Gastrocnemius medialis (tissue), 4 donors: ENCODE results near the gene IL31.

Source experiments
- POLR2A ChIP-seq, 2 donors: fragments of 450-650 bp; IDR thresholded peaks; one replicate each; pipeline ENCODE4 v1.6.1; 2017; ENCODE audit warnings: antibody characterized with exemption in 2 of 2, mild to moderate bottlenecking in 2 of 2, moderate library complexity in 2 of 2
- TF ChIP-seq, protein P1 (sequence below), 5 experiments: fragments of 450-650 bp in 3 of 5; fragments of 200-600 bp in 2 of 5; sonication (generic) in 2 of 5; IDR thresholded peaks in 4 of 5; conservative IDR thresholded peaks in 1 of 5; 1 replicate in 4 of 5; 2 replicates in 1 of 5; pipeline ENCODE4 v1.5.1; 2016 to 2019; ENCODE audit warnings: antibody characterized with exemption in 5 of 5, mild to moderate bottlenecking in 3 of 5, moderate library complexity in 3 of 5

DNA sequence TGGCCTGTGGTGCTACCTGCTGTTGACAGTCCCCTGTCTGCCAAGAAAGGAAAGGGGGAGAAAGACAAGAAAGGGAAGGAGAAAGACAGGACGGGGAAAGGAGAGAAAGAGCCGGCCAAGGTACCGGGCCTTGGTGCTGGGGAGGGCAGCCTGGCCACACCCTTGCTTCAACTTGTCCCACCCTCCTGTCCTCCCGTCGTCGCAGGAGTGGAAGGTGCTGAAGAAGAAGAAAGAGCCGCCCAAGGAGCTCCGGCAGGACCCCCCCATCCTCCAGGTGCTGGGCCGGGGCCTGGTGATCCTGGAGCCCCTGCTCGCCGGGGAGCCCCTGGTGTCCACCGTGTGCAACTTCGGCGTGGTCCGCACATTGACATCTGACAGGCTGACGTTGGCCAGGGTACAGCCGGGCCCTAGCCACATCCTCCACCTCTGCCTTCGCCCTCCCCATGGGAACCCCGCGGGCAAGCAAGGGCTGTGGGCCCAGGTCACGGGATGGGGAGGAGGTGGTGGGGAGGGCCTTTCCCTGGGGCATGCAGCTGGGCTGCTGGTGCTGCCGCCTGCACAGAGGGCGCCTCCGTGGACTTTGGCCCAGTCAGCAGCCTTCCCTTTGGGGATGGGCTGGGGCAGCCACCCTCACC, 26.6 kb upstream of the IL31 start:
- TF ChIP-seq, protein P1, sequence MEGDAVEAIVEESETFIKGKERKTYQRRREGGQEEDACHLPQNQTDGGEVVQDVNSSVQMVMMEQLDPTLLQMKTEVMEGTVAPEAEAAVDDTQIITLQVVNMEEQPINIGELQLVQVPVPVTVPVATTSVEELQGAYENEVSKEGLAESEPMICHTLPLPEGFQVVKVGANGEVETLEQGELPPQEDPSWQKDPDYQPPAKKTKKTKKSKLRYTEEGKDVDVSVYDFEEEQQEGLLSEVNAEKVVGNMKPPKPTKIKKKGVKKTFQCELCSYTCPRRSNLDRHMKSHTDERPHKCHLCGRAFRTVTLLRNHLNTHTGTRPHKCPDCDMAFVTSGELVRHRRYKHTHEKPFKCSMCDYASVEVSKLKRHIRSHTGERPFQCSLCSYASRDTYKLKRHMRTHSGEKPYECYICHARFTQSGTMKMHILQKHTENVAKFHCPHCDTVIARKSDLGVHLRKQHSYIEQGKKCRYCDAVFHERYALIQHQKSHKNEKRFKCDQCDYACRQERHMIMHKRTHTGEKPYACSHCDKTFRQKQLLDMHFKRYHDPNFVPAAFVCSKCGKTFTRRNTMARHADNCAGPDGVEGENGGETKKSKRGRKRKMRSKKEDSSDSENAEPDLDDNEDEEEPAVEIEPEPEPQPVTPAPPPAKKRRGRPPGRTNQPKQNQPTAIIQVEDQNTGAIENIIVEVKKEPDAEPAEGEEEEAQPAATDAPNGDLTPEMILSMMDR (IDR thresholded peaks at IDR 0.05 in 4 of 5, conservative IDR thresholded peaks at IDR 0.05 in 1 of 5): no peak
- TF ChIP-seq POLR2A (IDR thresholded peaks at IDR 0.05): no peak
